Colonic mucosa (tissue), 4 donors: ENCODE results near the gene TFDP1. TPM values are rescaled to one million over a fixed set of nuclear protein-coding genes. Genes with fewer than 3 reads are reported as not detected.
"Not testable (repeated sequence)": the region's sequence is repeated elsewhere in the genome, so short reads cannot be mapped to it uniquely, and the experiment has no call there.

Source experiments
- DNase-seq: peaks from one replicate; pipeline ENCODE4 v3.0.0-alpha.2; 2020
- H3K27ac ChIP-seq: fragments of 200-600 bp; one replicate; pipeline ENCODE4 v1.8.0; 2021
- H3K27me3 ChIP-seq: fragments of 200-600 bp; one replicate; pipeline ENCODE4 v1.8.0; 2021
- H3K36me3 ChIP-seq: fragments of 200-600 bp; one replicate; pipeline ENCODE4 v1.8.0; 2021
- H3K4me1 ChIP-seq: fragments of 200-600 bp; one replicate; pipeline ENCODE4 v1.8.0; 2021; ENCODE audit warnings: mild to moderate bottlenecking
- H3K4me3 ChIP-seq: fragments of 200-600 bp; one replicate; pipeline ENCODE4 v1.8.0; 2021
- H3K9ac ChIP-seq, 2 donors: one replicate each; pipeline ENCODE4 v1.7.0; 2013; ENCODE audit warnings: control low read depth in 2 of 2, low read depth in 2 of 2, low read length in 2 of 2
- H3K9me3 ChIP-seq: fragments of 200-600 bp; one replicate; pipeline ENCODE4 v1.8.0; 2021
- intact Hi-C: fragments of 100-400 bp; cut with DNase I; formaldehyde crosslinking; loops from one replicate; pipeline ENCODE4 v1.14.1; 2022
- total RNA-seq, 2 donors: library from RNA; stranded (reverse); fragmentation: NEBNext Ultra II Directional in 1 of 2; extraction: Animal tissue kit (Norgen Biotek cat#: 25700) in 1 of 2; gene quantifications; one replicate each; pipeline ENCODE4 v1.2.1, GENCODE V29; 2021
- TF ChIP-seq, protein P1 (sequence below): fragments of 200-600 bp; IDR thresholded peaks from one replicate; pipeline ENCODE4 v1.8.0; 2022; ENCODE audit warnings: antibody characterized with exemption, mild to moderate bottlenecking
- donor health status: healthy.
- donor health status: DM: no; HTN: no; CAD: no.
- donor health status: DM: no; HTN: no; CAD: no.

TFDP1 gene
- total RNA-seq, 2 donors from 2014 or later: 60.3 to 112 TPM

DNA sequence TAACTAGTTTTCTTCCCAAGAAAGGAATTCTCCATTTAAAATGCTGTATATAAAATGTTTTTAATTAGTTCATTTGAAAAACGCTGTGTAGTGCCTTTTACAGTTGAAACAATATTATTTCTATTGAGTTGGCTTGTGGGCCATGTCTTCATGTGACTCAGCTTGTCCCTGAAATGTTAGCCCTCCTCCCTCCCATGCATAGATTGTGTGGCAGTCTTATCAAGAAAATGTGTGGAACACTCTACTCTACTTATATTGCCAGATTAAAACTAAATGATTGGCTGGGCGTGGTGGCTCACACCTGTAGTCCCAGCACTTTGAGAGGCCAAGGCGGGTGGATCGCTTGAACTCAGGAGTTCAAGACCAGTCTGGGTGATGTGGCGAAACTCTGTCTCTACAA, 33.4 kb downstream of the TFDP1 start:
- no peaks in the 10 kb centered on the region for H3K36me3 ChIP-seq
- TF ChIP-seq, protein P1, sequence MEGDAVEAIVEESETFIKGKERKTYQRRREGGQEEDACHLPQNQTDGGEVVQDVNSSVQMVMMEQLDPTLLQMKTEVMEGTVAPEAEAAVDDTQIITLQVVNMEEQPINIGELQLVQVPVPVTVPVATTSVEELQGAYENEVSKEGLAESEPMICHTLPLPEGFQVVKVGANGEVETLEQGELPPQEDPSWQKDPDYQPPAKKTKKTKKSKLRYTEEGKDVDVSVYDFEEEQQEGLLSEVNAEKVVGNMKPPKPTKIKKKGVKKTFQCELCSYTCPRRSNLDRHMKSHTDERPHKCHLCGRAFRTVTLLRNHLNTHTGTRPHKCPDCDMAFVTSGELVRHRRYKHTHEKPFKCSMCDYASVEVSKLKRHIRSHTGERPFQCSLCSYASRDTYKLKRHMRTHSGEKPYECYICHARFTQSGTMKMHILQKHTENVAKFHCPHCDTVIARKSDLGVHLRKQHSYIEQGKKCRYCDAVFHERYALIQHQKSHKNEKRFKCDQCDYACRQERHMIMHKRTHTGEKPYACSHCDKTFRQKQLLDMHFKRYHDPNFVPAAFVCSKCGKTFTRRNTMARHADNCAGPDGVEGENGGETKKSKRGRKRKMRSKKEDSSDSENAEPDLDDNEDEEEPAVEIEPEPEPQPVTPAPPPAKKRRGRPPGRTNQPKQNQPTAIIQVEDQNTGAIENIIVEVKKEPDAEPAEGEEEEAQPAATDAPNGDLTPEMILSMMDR: no peak
- H3K9me3 ChIP-seq: no peaks in the 10 kb centered on the region
- no peaks in the 10 kb centered on the region for H3K4me1 ChIP-seq
- H3K4me3 ChIP-seq: no peak overlapping the region
- no peak overlapping the region for H3K9ac ChIP-seq
- DNase-seq: no peak
- H3K27me3 ChIP-seq: no peaks in the 10 kb centered on the region
- intact Hi-C loops: no loop called here
- H3K27ac ChIP-seq: no peak overlapping the region

DNA sequence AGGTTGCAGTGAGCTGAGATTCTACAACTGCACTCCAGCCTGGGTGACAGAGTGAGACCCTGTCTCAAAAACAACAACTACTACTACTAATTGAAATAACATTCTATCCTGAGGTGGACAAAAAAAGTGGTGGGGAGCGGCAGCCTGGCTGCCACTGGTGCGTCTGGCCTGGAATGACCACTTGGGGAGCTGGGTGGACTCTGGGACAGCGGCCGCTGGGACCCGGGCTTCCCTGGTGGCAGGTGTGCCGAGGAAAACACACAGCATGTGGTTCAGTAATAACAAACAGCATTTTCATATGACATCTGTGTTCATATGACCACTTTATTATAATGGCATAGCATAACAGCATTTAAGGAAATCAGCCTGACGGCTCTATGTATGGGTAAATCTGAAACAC, 33.9 kb downstream of the TFDP1 start:
- H3K4me3 ChIP-seq: no peak overlapping the region
- no peak overlapping the region for H3K27ac ChIP-seq
- intact Hi-C loops: no loop called here
- no peaks in the 10 kb centered on the region for H3K4me1 ChIP-seq
- TF ChIP-seq, protein P1: no peak
- H3K9me3 ChIP-seq: no peaks in the 10 kb centered on the region
- no peak overlapping the region for H3K9ac ChIP-seq
- DNase-seq: no peak
- H3K27me3 ChIP-seq: no peaks in the 10 kb centered on the region
- no peaks in the 10 kb centered on the region for H3K36me3 ChIP-seq

DNA sequence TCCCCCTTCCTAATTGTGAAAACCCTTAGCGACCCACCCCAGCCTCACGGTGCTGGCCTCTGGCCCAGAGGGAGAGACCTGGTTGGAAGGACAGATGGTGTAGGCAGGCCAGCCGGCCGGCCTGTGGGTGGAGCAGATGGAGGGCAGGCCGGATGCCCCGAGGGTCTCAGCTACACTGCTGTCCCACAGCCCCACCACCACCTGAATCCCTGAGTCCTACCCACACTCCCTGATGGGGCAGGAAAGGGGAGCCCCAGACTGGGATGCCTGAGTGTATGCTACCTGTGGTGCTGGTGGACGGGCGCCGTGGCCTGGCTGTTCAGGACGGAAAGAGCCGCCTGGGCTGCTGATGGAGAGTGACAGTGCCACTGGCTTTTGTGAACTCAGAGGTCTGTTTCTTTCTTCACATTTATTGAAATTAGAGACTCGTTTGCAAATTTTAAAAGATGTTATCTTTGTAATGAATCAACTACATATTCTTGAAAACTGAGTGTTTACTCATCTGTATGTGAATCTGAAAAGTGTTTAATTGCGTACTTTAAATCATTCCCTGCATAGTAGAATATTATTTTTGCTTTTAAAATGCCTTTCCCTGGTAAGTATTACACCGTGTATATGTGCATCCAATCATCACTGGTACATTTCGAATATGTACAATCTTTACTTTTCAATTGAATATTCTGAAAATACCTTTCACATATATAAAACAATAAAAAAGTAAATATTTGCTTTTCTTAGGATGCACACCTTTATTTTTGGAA, 35.7 kb downstream of the TFDP1 start:
- DNase-seq: no peak
- no peaks in the 10 kb centered on the region for H3K4me1 ChIP-seq
- no peaks in the 10 kb centered on the region for H3K27me3 ChIP-seq
- H3K4me3 ChIP-seq: no peak overlapping the region
- H3K27ac ChIP-seq: no peak overlapping the region
- TF ChIP-seq, protein P1: no peak
- no peaks in the 10 kb centered on the region for H3K36me3 ChIP-seq
- H3K9me3 ChIP-seq: no peaks in the 10 kb centered on the region
- H3K9ac ChIP-seq: no peak overlapping the region
- intact Hi-C loops: no loop called here

DNA sequence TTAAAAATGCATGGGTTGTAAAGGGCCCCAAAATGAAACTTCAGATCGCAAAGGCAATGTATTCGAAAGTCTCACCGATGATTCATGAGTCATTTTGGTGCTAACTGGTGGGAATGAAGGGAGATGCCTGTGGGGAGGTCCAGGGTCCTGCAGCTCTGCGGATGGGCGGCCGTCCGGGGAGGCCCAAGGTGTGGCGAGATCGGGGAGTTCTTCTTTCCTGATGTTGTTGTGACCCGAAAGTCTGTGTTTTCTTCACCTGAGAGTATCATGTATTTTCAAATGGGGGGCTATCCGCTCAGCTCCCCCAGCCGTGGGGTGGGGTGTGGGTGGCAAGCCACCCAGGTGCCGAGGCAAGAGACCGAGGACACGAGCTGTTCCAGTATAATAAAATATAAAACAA, 36.5 kb downstream of the TFDP1 start:
- Histone ChIP-seq H3K27ac (no peak overlapping the region), H3K9me3 (no peaks in the 10 kb centered on the region), H3K27me3 (no peaks in the 10 kb centered on the region), H3K4me1 (no peaks in the 10 kb centered on the region), H3K4me3 (no peak overlapping the region), H3K36me3 (no peaks in the 10 kb centered on the region), H3K9ac (no peak overlapping the region)
- DNase-seq: no peak
- TF ChIP-seq, protein P1: no peak
- intact Hi-C loops: no loop called here

DNA sequence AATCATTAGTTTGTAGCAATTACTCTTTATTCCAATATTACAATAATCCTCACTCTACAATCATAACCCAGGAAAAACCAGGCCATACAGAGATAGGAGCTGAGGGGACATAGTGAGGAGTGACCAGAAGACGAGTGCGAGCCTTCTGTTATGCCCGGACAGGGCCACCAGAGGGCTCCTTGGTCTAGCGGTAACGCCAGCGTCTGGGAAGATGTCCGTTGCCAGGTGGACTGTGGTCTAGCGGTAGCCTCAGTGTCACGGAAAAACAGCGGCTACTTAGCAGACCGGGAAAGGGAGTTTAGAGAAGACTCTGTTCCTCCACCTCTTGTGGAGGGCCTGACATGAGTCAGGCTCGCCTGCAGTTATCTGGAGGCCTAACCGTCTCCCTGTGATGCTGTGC, 36.9 kb downstream of the TFDP1 start:
- not testable (repeated sequence) for DNase-seq

DNA sequence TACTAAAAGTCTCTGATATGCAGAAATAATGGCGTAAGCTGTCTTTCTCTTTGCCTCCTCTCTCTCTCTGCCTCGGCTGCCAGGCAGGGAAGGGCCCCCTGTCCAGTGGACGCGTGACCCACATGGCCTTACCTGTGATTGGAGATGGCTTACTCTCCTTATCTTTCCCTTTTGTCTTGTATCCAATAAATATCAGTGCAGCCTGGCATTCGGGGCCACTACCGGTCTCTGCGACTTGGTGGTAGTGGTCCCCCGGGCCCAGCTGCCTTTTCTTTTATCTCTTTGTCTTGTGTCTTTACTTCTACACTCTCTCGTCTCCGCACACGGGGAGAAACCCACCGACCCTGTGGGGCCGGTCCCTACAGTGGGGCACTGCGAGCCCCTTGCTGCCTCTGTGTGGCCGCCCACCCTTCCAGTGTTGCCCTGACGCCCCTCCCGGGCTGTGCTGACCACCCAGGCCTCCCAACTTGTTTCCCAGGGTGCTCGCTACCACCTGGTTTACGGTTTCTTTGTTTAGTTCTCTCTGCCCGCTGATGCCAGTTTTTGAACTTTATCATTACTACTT, 37.5 kb downstream of the TFDP1 start:
- intact Hi-C loops, H3K4me1 ChIP-seq, H3K27me3 ChIP-seq, H3K27ac ChIP-seq, H3K9ac ChIP-seq, H3K36me3 ChIP-seq, DNase-seq, H3K4me3 ChIP-seq, H3K9me3 ChIP-seq: not testable (repeated sequence)

More for the DNA sequence above, 36.9 kb downstream of the TFDP1 start:
- H3K9me3 ChIP-seq, H3K36me3 ChIP-seq, H3K4me1 ChIP-seq, H3K27ac ChIP-seq, H3K27me3 ChIP-seq, intact Hi-C loops, H3K9ac ChIP-seq, H3K4me3 ChIP-seq: not testable (repeated sequence)
- TF ChIP-seq, protein P1: peak; percentile 16
